GM21515 (cell line): ENCODE data around the gene HAUS5.
A peak's percentile ranks its signal among the peaks of the same experiment; 100 is the strongest.
"Not testable (repeated sequence)": the region's sequence is repeated elsewhere in the genome, so short reads cannot be mapped to it uniquely, and the experiment has no call there.

Source experiments
- ATAC-seq: cut with Tn5 transposase; IDR thresholded peaks from one replicate; pipeline ENCODE4 v1.9.1; 2021; ENCODE audit not compliant: unreplicated experiment

The HAUS5 gene

DNA sequence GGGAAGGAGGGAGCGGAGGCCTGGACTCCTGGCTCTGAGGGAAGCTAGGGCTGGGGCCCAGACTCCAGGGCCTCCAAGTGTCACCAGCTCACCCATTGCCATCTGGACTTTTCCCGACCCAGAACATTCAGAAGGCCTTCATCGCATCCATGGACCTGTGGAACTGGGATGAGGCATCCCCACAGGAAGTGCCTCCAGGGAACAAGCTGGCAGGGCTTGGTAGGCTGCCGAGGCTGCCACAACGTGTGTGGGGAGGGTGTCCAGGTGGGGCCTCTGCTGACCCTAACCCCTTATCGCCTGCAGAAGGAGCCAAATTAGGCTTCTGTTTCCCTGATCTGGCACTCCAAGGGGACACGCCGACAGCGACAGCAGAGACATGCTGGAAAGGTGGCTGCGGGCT is 29.8 kb downstream of the HAUS5 start:
- no peak for ATAC-seq

GRCh38 chr19:35642798-35643254 is 30.3 kb downstream of the HAUS5 start:
- no peak for ATAC-seq

DNA sequence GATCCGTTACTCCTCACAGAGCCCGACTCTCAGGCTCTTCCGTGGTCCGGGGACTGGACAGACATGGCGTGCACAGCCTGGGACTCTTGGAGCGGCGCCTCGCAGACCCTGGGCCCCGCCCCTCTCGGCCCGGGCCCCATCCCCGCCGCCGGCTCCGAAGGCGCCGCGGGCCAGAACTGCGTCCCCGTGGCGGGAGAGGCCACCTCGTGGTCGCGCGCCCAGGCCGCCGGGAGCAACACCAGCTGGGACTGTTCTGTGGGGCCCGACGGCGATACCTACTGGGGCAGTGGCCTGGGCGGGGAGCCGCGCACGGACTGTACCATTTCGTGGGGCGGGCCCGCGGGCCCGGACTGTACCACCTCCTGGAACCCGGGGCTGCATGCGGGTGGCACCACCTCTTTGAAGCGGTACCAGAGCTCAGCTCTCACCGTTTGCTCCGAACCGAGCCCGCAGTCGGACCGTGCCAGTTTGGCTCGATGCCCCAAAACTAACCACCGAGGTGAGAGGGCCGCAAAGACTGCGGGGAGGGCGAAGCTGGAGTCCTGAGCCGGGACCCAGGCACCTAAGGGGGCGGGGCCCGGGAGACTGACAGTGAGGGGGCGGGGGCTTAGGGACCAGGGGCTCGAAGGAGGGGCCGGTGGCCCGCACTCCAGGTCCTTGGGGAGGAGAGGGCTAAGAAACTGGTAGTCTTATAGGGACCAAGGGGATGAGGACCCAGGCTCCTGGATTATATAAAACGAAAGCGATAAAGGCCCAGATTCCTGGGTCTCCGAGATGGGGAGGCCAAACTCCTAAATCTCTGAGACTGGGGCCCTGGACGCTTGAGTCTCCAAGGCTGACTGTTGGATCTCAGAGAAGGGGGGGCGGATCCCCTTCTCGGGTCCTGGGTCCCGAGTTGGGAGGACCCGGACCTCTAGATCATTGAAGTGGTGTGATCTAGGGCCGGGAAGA is 31.0 kb downstream of the HAUS5 start:
- peak; percentile 37 for ATAC-seq

DNA sequence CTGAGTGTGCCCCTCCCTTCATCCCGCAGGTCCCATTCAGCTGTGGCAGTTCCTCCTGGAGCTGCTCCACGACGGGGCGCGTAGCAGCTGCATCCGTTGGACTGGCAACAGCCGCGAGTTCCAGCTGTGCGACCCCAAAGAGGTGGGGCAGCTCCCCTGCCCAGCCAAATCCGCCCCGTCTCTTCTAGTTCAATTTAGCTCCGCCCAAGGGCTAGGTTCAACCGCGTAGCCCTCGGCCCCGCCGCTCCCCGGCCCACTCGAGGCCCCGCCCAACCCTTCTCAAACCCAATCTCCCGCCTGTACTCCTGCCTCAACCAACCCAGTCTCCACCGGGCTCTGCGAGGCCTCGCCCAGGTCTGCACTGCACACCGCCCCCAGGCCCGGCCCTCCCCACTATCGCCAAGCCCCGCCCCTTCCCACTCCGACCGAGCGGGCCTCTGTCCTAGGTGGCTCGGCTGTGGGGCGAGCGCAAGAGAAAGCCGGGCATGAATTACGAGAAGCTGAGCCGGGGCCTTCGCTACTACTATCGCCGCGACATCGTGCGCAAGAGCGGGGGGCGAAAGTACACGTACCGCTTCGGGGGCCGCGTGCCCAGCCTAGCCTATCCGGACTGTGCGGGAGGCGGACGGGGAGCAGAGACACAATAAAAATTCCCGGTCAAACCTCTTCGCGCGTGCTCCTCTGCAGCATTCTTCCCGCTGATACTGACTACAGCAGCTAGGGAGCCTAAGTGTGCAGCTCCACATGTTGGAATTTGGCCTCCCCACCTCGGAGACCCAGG is 31.9 kb downstream of the HAUS5 start:
- peak; percentile 63 for ATAC-seq

DNA sequence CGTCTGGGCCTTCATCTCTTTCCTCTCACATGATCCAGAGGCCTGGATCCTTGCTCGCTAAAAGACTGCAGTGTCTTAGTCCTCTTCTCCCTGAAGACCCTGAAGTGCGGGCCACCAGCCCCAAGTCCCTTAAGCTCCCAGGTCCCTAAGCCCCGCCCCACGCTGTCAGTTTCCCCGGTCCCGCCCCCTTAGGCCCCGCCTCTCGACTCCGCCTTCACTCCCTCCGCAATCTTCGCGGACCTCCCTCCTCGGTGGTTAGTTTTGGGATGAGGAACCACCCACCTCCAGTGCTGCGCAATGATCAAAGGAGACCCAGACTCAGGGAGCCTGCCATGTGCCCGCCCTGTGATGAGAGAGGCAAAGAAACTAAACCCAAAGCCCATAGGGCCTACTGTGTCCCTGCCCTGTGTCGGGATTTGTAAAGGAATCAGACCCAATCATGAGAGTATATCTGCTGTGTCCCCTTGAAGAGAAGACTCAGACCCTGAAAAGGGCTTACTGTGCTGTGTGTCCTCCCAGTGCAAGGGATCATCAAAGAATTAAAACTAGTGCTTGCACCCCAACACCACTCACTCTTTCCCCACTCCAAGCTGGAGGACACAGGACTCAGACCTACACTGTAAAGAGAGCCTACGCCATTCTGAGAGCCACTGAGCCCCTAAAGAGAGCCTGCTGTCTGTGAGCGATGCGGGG is 32.6 kb downstream of the HAUS5 start:
- ATAC-seq: no peak

- ATAC-seq: no peak
These were observed 33.4 kb downstream of the HAUS5 start for GRCh38 chr19:35645680-35646511.

DNA sequence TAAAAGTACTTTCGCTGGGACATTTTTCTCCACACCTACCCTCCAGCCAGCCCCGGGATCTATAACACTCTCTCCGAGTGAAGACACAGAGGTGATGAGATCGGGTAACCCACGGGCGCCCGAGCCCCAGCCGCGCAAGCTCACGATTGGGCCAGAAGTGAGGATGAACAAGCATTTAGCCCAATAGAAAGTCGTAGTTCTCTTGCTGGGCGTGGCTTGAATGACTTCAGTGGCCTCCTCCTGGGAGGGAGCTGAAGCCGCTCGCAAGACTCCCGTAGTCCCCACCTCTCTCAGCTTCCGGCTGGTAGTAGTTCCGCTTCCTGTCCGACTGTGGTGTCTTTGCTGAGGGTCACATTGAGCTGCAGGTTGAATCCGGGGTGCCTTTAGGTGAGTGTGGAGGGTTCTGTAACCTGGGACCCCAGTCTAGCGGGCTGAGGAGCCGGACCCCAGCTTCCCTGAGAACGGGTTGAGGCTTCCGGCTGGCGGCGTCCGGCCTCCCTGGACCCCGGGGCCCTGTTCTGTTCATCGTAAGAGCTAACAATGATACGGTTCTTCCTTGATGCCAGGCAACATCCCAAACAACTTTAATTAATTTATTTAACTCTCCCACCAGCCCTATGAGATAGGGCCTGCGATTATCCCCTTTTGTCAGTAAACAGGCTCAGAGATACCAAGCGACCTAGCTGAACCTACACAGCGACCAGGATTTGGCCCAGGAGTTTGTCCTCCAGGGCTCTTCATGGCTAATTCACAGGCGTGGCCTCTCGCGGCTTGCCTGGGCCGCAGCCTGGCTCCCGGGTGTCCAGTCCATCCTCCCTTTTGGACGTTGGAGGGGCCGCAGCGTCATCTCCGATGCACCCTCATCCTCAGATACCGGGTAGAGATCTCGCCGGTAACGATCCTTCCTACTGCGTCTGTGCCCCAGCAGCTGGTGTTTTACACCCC is 35.8 kb downstream of the HAUS5 start, which contains the start of gene COX6B1:
TSS of gene COX6B1 (plus strand) at position 307 of the 945 bp plus-strand sequence. CDS start 2,921 bp downstream, outside the sequence.
- peak; percentile 61 for ATAC-seq

GRCh38 chr19:35650581-35650980 is 38.0 kb downstream of the HAUS5 start:
- ATAC-seq: no peak

GRCh38 chr19:35654828-35655227 is 42.3 kb downstream of the HAUS5 start:
- not testable (repeated sequence) for ATAC-seq

DNA sequence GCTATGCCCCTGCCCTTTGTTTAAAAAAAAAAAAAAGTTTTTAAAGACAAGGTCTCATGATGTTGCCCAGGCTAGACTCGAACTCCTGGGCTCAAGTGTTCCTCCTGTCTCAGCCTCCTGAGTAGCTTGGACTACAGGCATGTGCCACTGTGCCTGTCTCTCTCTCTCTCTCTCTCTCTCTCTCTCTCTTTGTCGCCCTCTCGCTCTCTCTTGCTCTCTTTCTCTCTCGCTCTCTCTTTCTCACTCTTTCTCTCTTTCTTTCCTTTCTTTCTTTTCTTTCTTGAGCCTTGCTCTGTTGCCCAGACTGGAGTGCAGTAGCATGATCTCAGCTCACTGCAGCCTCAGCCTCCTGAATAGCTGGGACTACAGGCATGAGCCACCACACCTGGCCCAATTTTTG is 43.1 kb downstream of the HAUS5 start:
- ATAC-seq: no peak

DNA sequence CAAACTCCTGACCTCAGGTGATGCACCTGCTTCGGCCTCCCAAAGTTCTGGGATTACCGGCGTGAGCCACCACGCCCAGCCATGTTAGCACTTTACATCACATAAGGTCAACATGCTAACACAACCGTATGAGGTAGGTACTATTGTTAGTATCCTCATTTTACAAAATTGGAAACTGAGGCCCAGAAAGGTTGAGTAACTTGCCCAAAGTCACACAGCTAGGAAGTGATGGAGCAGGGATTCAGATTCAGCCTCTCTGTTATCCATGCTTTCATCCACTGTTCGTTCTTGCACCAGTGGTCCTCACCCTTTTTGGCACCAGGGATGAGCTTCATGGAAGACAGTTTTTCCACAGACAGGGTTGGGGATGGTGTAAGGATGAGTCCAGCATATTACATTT is 44.2 kb downstream of the HAUS5 start:
- no peak for ATAC-seq

DNA sequence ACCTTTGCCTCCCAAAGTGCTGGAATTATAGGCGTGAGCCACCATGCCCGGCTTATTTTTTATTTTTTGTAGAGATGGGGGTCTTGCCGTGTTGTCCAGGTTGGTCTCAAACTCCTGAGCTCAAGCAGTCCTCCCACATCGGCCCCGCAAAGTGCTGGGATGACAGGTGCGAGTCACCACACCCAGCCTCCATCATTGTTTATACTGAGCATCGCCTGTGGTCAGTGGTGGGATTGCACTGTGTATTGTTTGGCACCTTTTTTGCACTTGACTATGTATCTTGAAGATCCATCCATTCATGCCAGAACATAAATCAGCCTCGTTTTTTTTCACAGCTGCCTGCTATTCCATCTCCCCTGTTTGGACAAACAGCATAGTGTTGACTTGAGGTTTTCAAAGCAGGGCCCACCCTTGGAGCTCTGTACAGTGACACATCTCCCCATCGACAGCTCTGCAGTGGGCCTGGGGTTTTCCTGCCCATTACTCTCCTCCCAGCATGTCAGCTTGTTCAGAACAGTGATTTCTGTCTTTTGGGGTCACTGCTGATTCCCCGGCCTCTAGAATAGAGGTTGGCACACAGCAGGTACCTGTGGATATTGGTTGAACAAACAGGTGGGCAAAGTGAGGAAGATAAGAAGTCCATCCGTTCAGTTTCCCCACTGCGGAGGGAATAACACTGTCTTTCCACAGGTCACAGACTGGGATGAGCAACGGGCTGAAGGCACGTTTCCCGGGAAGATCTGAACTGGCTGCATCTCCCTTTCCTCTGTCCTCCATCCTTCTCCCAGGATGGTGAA is 45.6 kb downstream of the HAUS5 start:
- ATAC-seq: no peak

GRCh38 chr19:35661995-35662340 is 49.4 kb downstream of the HAUS5 start:
- no peak for ATAC-seq

DNA sequence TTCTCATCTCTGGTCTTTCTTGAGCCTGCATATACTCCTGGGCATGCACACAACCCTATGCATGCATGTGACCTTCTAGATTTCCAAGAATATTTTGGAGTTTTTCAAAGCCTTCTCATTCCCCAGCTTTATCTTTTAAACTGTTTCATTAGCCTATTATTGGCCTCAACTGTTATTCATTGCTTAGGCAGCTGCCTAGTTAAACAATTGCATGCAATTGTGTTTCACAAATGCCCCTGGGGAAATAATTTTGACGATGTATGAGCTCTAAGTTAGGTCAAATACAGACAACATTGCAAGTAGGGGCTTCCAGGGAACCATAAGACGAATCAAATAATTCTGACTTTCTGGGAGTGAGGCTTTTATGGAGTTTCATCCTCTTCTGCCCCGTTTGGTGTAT is 51.4 kb downstream of the HAUS5 start:
- ATAC-seq: no peak

DNA sequence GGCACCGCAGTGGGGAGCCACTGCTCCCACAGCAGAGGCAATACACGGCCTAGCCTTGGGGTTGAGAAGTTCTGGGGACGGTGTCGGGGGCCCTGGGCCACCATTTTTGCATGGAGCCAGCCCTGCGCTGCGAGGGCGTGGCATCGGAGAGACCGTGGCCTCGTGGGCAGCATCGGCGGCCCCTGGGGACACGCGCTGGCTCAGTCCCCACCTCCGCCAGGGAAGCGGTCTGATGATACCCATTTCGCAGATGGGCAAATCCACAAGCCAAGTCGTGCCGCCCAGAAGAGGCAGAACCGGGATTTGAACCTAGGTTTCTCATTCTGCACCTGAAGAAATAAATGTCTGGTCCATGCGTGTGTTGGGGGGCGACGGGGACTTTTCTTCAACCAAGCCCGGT is 52.6 kb downstream of the HAUS5 start:
- ATAC-seq: no peak

DNA sequence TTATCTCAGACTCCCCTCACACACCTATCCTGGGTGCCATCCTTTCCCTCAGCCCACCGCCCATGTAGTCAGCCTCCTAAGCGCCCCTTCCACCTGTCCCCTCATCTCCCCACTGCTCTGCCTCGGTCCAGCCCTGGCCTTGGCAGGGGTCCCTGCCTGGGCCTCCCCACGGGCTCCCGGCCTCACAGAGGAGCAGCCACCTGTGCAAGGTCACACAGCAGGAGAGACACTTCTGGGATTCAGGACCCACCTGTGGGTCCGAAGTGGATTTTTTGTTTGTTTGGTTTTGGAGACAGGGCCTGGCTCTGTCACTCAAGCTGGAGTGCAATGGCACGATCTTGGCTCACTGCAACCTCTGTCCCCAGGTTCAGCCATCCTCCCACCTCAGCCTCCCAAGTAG is 53.1 kb downstream of the HAUS5 start:
- ATAC-seq: no peak

- no peak for ATAC-seq
These were observed 53.8 kb downstream of the HAUS5 start, which contains the start of gene UPK1A for GRCh38 chr19:35666251-35666913. TSS of gene UPK1A (plus strand) at chr19:35666517. CDS start at chr19:35666813, 296 bp downstream.

DNA sequence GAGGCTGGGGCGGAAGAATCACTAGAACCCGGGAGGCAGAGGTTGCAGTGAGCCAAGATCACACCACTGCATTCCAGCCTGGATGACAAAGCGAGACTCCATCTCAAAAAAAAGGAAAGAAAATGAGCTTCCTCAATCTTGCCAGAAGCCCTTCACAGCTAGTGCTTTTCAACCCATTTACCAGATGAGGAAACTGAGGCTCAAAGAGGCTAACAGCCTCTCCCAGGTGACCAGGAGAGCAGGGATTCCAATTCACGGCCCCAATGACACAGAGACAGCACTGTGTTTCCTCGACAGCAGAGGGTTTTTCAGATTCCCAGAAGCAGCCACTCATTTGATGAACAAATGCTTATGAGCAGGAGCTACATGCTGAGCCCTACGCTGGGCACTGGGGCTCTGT is 57.0 kb downstream of the HAUS5 start:
- no peak for ATAC-seq
